GM18909 (cell line): Measurements from ENCODE around the gene CP.

Source experiments
- ATAC-seq: cut with Tn5 transposase; IDR thresholded peaks from one replicate; pipeline ENCODE4 v1.9.1; 2021; ENCODE audit warnings: mild to moderate bottlenecking; ENCODE audit not compliant: unreplicated experiment, poor library complexity

Gene CP

GRCh38 chr3:149129326-149130205, 92.1 kb downstream of the CP start, which contains the start of gene HPS3:
Gene HPS3 (plus strand): TSS chr3:149129638. CDS start chr3:149129724, 86 bp downstream.
- ATAC-seq: peak; percentile 95

- ATAC-seq: peak; percentile 4
These were observed 92.8 kb downstream of the CP start for GRCh38 chr3:149128821-149129220.

DNA sequence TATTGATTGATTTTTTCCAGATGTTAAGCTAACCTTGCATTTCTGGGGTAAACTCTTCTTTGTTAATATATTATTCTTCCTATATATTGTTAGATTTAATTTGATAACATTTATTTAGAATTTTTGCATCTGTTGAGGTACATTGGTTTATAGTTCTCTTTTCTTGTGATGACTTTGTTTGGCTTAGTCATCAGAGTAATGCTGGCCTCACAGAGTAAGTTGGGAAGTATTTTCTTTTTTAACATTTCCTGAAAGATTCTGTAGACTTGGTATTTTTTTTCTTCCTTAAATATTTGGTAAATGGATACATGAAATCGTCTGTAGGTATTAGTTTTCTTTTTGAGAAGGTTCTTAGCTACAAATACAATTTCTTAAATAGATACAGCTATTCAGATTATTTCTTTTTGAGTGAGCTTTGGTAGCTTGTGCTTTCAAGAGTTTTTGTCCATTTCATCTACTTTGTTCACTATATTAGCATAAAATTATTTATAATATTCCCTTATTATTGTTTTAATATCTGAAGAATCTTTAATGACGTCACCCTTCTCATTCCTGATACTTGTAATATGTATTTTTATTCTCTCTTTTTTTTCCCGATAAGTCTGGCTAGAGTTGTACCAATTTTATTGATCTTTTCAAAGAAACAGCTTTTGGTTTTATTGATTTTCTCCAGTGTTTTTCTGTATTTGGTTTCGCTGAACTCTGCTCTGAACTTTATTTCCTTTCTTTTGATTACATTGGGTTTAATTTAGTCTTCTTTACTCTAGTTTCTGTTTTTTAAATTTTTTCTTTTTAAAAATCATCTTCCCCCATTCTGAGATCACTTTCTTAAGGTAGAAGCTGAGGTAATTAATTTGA, 98.7 kb downstream of the CP start:
- no peak for ATAC-seq
